SK-N-SH treated with all-trans-retinoic acid at 6 μM for 48 hours (cell line): ENCODE results near the gene RBM45.

Experiments
- ARNTL ChIP-seq: fragments of 450-650 bp; formaldehyde crosslinking; IDR thresholded peaks from 2 replicates; pipeline ENCODE4 v1.5.0; 2020; ENCODE audit warnings: low read depth, mild to moderate bottlenecking, moderate library complexity, borderline replicate concordance
- PPARA ChIP-seq: fragments of 250-450 bp; sonication (Bioruptor Pico); IDR thresholded peaks from 2 replicates; pipeline ENCODE4 v1.5.0; 2020; ENCODE audit warnings: mild to moderate bottlenecking, borderline replicate concordance
- RARB ChIP-seq: fragments of 250-450 bp; sonication (Bioruptor Pico); IDR thresholded peaks from 2 replicates; pipeline ENCODE4 v1.8.0; 2021; ENCODE audit warnings: mild to moderate bottlenecking, moderate library complexity
- SNAI2 ChIP-seq: fragments of 250-450 bp; sonication (Bioruptor Pico); IDR thresholded peaks from 2 replicates; pipeline ENCODE4 v1.5.0; 2020; ENCODE audit warnings: mild to moderate bottlenecking, moderate library complexity
- TOX ChIP-seq: fragments of 250-450 bp; sonication (Bioruptor Pico); IDR thresholded peaks from 2 replicates; pipeline ENCODE4 v1.8.0; 2021; ENCODE audit warnings: mild to moderate bottlenecking, moderate library complexity, borderline replicate concordance
- ZC3H10 ChIP-seq: fragments of 250-450 bp; sonication (Bioruptor Pico); IDR thresholded peaks from 2 replicates; pipeline ENCODE4 v1.5.1; 2021; ENCODE audit warnings: mild to moderate bottlenecking, moderate library complexity
- ZFP30 ChIP-seq: fragments of 450-650 bp; formaldehyde crosslinking; IDR thresholded peaks from 2 replicates; pipeline ENCODE4 v1.5.0; 2022; ENCODE audit warnings: mild to moderate bottlenecking, moderate library complexity
- TF ChIP-seq, protein P1 (sequence below): fragments of 250-450 bp; sonication (Bioruptor Pico); IDR thresholded peaks from 2 replicates; pipeline ENCODE4 v1.5.0; 2020; ENCODE audit warnings: mild to moderate bottlenecking, moderate library complexity
- TF ChIP-seq, protein P2 (sequence below): fragments of 250-450 bp; sonication (Bioruptor Pico); IDR thresholded peaks from 2 replicates; pipeline ENCODE4 v1.5.1; 2020; ENCODE audit warnings: low read depth, mild to moderate bottlenecking, moderate library complexity

DNA sequence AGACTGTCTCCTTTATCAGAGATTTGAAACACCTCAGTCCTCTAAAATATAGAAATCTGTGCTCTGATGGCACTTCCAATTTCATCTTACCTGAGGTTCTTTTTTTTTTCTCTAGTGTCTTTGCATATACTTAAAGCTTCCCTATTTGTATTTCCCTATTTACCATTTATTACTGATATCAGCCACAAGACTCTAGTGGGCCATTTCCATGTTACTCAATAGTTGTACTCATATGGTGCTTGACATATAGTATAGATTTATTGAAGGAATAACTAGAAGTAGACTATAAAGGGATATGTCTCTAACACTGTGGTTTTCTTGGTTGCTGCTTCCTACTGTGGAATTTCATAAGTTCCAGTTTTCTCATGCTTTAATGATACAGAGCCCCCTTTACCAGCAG lies 3.0 kb downstream of the RBM45 start:
- TF ChIP-seq SNAI2 (CRISPR knock-in tag), result no peak
- TF ChIP-seq, protein P1, sequence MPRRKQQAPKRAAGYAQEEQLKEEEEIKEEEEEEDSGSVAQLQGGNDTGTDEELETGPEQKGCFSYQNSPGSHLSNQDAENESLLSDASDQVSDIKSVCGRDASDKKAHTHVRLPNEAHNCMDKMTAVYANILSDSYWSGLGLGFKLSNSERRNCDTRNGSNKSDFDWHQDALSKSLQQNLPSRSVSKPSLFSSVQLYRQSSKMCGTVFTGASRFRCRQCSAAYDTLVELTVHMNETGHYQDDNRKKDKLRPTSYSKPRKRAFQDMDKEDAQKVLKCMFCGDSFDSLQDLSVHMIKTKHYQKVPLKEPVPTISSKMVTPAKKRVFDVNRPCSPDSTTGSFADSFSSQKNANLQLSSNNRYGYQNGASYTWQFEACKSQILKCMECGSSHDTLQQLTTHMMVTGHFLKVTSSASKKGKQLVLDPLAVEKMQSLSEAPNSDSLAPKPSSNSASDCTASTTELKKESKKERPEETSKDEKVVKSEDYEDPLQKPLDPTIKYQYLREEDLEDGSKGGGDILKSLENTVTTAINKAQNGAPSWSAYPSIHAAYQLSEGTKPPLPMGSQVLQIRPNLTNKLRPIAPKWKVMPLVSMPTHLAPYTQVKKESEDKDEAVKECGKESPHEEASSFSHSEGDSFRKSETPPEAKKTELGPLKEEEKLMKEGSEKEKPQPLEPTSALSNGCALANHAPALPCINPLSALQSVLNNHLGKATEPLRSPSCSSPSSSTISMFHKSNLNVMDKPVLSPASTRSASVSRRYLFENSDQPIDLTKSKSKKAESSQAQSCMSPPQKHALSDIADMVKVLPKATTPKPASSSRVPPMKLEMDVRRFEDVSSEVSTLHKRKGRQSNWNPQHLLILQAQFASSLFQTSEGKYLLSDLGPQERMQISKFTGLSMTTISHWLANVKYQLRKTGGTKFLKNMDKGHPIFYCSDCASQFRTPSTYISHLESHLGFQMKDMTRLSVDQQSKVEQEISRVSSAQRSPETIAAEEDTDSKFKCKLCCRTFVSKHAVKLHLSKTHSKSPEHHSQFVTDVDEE (CRISPR knock-in tag), result no peak
- no peak for TF ChIP-seq ZFP30 (CRISPR knock-in tag)
- no peak for TF ChIP-seq ARNTL
- TF ChIP-seq ZC3H10 (CRISPR knock-in tag), result no peak
- TF ChIP-seq, protein P2, sequence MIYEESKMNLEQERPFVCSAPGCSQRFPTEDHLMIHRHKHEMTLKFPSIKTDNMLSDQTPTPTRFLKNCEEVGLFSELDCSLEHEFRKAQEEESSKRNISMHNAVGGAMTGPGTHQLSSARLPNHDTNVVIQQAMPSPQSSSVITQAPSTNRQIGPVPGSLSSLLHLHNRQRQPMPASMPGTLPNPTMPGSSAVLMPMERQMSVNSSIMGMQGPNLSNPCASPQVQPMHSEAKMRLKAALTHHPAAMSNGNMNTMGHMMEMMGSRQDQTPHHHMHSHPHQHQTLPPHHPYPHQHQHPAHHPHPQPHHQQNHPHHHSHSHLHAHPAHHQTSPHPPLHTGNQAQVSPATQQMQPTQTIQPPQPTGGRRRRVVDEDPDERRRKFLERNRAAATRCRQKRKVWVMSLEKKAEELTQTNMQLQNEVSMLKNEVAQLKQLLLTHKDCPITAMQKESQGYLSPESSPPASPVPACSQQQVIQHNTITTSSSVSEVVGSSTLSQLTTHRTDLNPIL, result no peak
- no peak for TF ChIP-seq TOX
- TF ChIP-seq PPARA (CRISPR knock-in tag), result no peak
- TF ChIP-seq RARB (CRISPR knock-in tag), result no peak
